Midbrain (tissue), 1 donor: ENCODE data around the gene METTL26.

ENCODE experiments used
- DNase-seq: peaks from one replicate; lab custom pipeline; 2025; lab: John Stamatoyannopoulos, UW

The METTL26 gene

DNA sequence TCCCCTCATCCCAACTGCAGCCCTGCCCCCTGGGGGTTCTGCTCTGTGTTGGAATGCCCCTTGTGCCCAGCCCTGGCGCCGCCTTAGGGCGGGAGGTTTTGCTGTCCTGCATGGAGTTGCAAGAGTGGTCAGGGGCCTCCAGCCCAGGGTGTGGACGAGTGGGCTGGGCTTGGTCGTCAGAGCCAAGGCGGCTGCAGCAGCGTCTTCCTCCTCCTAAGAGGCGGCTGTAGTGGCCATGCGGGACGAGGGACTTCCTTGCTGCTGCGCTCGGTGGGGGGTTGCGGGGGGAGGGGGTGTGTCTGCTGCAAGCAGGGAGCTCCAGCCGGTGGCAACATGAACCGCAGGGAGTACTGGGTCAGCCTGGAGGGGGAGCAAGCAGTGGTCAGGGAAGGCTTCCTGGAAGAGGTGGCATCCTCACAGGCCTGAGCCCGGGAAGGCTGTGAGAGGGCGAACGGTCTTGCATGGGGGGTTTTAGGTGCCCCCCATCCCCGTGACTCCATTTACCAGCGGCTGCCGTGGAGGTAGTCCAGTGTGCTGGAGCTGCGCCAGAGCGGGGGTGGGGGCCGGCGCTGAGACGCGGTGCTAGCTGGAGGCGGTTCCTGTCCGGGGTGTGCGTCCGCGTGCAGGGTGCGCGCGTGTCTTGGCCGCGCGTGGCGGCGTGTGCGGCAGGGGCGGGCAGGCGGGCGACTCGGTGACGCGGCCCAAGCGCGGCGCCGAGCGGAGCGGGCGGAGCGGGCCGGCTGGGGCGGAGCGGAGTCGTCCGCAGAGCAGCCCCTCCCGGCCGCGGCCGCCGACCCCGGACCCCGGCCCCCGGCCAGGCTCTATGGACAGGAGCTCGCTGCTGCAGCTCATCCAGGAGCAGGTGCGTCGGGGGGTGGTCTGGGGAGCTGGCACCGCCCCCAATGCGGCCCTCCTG is 39.1 kb upstream of the METTL26 start, which contains the start of gene RHBDL1:
Gene RHBDL1, plus strand, starts transcription at position 704 of the 916 bp plus-strand sequence. Its CDS starts 120 bp downstream, at position 824.
- DNase-seq, result peak; percentile 52

DNA sequence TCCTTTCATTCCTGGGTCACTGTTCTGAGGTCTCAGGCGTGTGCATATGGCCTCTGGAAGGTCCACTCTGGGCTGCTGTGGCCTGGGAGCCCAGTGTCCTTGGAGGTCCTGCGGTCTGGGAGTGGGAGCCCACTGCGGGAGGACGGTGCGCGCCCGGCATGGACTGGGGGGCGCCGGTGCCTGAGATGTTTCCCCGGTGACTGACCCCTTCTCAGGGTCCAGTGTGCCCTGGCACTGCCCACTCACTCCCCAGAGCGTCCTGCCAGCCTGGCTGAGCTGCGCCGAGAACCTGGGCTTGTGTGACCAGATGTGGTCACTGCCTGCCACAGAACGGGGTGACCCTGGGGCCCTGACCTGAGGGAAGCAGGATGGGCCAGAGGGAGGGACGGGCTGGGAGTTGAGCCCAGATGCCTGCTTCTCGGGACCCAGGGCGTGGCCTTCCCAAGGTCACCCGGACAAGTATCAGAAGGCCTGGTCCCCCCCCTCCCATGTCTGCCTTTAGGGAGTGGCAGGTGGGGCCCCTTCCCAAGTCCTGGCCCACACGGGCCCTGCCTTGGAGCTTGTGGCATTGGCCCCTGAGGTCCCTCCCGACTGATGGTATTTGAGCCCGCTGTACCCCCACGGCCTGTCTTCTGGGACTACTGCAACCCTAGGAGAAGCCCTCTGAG is 38.2 kb upstream of the METTL26 start:
- DNase-seq, result no peak

- no peak for DNase-seq
Observed at GRCh38 chr16:673399-673991, 37.4 kb upstream of the METTL26 start.

DNA sequence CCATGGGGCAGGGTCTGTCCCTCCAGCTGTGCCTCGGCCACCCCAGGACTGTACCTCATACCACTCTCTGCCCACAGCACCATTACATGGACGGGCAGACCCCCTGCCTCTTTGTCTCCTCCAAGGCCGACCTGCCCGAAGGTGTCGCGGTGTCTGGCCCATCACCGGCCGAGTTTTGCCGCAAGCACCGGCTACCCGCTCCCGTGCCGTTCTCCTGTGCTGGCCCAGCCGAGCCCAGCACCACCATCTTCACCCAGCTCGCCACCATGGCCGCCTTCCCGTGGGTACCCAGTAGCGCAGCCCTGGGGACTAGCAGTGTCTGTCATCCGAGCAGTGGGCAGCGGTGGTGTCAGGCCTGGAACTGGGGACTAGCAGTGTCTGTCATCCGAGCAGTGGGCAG is 36.7 kb upstream of the METTL26 start:
- DNase-seq, result no peak

DNA sequence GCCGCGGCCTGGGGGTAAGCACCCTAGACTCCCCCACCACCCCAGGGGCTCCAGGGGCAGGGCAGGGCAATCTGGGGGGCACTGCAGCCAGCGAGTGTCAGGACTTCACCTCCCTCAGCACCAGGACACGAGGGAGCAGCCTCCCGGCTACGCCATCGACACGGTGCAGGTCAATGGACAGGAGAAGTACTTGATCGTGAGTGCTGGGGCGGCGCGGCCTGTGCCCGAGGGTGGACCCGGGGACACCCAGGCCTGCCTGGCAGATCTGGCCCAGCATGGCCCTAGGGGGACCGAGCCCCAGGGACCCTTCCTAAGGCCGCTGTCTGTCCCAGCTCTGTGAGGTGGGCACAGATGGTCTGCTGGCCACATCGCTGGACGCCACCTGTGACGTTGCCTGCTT is 36.3 kb upstream of the METTL26 start:
- no peak for DNase-seq

DNA sequence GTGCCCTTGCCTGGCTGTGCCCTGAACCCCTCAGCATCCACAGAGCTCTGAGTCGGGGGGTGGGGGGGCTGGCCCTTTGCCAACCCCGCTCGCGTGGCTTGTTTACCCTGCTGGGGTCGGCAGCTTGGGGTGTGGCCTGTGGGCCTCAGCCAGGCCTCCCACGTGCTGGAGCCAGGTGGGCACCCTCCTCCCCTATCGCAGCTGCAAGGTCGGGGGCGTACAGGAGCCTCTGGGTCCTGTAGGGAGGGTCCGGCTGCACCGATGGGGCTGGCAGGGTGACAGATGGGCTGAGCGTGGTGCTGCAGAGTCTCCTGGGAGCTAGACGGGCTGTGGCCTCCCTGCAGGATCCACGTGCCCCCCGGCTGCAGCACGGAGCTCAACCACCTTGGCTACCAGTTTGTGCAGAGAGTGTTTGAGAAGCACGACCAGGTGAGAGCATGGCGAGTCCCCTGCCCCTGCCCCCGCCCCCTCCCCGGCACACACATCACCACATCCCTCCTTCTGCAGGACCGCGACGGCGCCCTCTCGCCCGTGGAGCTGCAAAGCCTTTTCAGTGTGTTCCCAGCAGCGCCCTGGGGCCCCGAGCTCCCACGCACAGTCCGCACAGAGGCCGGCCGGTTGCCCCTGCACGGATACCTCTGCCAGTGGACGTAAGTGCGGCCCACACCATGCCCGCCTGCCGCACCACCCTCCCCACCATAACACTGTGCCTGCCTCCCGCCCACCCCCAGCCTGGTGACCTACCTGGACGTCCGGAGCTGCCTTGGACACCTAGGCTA is 35.4 kb upstream of the METTL26 start:
- DNase-seq, result no peak

- DNase-seq, result no peak
Observed at GRCh38 chr16:670485-671352, 34.6 kb upstream of the METTL26 start.

- DNase-seq, result no peak
Observed at GRCh38 chr16:669666-670065, 33.6 kb upstream of the METTL26 start.

- DNase-seq, result no peak
Observed at GRCh38 chr16:668519-669171, 32.5 kb upstream of the METTL26 start.

GRCh38 chr16:667780-668518 is 31.8 kb upstream of the METTL26 start, which contains the start of gene RHOT2:
RHOT2 (plus strand) TSS chr16:668132; CDS start chr16:668200, 68 bp downstream.
- DNase-seq, result peak; percentile 94

DNA sequence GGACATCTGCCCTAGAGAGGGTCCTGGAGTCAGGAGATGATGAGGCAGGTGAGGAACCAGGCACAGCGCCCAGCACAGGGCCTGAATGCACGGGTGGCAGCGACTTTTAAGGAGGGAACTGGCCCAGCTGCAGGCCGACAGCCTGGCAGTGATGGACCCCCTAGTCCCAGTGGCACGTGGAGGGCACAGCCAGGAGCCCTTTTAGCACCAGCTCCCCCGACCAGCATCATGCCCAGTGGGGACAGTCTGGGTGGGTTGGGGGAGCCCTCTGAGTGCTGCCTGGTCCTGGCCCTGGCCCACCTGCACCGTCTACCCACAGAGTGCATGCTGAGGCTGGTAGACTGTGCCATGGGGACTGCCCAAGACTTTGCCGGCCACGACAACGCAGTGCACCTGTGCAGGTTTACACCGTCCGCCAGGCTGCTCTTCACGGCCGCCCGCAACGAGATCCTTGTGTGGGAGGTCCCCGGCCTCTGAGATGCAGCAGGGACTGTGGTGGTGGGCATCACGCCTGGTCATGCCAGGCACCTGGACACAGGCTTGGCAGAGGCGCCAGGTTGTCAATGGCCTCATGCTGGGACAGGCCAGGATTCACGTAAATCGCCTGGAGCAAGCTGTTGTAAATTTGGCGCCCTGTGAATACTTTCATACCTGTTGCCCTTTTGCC is 31.1 kb upstream of the METTL26 start:
- no peak for DNase-seq

DNA sequence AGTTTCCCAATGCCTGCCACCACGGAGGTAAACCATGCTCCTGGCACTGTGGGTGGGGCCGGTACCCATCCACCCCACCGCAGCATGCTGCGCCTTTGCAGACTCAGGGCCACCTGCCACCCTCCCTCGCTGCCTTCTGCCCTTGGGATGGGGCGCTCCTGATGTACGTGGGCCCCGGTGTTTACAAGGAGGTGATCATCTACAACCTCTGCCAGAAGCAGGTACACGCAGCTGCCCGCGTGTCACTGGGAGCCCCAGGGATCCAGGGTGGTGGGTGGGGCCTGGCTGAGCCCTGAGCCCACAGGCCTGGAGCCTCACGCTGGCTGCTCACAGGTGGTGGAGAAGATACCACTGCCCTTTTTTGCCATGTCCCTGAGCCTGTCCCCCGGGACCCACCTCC is 30.5 kb upstream of the METTL26 start:
- no peak for DNase-seq

- DNase-seq, result no peak
Observed at GRCh38 chr16:662597-662996, 26.5 kb upstream of the METTL26 start.

DNA sequence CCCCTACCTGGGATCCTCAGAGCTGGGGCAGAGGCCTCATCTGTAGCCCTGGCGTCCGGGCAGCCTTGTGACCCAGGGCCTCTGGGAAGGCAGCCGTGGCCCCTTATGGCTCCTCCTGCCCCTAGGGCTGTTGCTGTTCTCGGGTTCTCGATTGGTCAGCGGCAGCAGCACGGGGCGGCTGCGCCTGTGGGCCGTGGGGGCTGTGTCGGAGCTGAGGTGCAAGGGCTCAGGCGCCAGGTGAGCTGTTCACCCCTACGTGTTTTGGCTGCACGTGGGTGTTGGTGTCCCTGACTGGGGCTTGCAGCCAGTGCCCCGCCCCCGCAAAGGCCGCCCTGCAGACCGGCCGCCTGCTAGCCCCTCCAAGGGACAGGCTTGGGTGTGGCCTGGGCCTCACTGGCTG is 26.0 kb upstream of the METTL26 start:
- DNase-seq, result no peak

GRCh38 chr16:661184-661821 is 25.2 kb upstream of the METTL26 start:
- no peak for DNase-seq

DNA sequence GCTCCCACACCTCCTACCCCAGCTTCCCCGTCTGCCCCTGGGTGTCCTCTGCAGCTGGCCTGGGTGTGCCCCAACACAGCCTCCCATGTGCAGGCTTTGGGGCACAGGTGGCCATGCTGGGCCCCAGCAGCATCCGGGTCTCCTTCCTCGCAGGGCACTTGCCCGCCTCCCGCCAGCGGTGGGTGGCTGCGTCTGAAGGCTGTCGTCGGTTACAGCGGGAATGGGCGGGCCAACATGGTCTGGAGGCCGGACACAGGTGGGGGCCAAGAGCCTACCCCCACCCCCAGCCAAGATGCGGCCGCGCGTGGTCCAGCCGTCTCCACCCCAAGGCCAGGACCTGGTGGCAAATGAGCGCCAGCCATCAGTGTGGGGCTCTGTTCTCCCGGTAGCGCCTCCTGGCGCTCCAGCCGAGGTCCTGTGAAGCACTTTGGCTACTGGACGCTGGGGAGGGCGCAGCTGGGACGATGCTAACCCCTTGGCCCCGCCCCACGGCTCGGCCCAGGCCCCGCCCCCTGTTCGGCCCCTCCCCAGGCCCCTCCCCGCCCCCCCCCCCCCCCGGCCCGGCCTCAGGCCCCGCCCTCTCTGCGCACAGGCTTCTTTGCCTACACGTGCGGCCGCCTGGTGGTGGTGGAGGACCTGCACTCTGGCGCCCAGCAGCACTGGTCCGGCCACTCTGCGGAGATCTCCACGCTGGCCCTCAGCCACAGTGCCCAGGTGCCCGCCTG is 24.5 kb upstream of the METTL26 start:
- peak; percentile 82 for DNase-seq

DNA sequence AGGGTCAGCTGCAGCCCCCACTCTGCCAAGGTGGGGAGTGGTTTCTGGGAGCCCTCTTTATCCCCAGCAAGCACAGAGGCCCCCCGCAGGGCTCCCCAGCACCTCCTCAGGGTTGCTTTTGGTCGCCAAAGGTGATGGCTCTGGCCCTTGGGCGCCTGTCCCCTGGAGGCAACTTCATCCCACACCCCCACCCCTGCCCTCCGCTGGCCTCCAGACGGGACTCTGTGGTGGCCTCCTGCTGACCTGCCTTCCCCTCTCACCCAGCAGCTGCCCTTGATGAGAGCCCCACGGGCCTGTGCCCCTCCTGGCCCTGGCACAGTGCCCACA is 24.0 kb upstream of the METTL26 start:
- DNase-seq, result no peak

- DNase-seq, result no peak
Observed at GRCh38 chr16:659618-660017, 23.5 kb upstream of the METTL26 start.
